HG03039 (cell line): ENCODE results near the gene FARS2.

Experiments
- ATAC-seq: cut with Tn5 transposase; IDR thresholded peaks from one replicate; pipeline ENCODE4 v1.9.1; 2021; ENCODE audit warnings: mild to moderate bottlenecking, moderate library complexity; ENCODE audit not compliant: unreplicated experiment

The FARS2 gene

DNA sequence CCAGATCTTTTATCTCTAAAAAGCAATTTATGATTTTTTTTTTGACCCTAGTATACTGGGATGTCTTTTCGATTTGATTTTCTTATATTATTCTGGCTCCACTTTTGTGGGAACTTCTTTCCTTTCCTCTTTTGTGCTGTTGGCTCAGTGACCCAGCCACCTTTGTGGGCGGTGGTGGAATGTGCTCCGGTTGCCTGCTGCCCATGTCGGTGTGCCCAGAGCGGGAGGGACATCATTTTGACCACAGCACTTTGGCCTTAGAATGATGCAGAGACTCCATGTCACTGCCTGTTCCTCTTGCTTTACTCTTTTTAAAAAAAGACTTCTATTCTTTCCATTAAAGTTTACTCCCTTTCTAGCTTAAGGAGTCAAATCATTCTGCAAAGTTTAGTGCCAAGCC is 198.0 kb downstream of the FARS2 start:
- no peak for ATAC-seq

DNA sequence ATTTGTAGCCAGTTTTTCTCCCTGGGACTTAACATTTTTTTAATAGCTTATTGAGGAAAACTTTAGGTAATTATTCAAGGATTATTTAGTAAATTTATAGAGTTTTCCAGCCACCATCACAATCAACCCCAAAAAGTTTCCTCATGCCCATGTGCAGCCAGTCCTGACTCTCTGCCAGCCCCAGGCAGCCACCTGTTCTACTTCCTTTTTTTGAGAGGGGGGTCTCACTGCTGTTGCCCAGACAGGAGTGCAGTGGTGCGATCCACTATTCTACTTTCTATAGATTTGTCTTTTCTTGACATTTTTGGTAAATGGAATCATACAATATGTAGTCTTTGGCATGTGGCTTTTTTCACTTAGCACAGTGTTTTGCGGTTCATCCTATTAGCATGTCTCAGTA is 200.1 kb downstream of the FARS2 start:
- no peak for ATAC-seq

DNA sequence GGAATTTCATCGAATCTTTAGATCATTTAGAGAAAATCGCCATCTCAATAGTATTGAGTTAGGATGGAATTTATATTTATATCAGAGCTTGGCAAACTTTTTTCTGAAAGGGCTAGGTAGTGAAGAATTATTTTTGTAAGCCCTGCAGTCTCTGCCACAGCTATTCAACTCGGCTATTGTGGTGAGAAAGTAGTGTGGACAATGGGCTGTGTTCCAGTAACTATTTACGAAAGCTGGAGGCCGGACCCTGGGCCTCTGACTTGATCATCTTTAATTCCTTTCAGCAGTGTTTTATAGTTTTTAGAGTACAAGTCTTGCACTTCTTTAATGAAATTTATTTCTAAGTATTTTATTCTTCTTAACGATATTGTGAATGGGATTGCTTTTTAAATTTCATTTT is 201.5 kb downstream of the FARS2 start:
- no peak for ATAC-seq

DNA sequence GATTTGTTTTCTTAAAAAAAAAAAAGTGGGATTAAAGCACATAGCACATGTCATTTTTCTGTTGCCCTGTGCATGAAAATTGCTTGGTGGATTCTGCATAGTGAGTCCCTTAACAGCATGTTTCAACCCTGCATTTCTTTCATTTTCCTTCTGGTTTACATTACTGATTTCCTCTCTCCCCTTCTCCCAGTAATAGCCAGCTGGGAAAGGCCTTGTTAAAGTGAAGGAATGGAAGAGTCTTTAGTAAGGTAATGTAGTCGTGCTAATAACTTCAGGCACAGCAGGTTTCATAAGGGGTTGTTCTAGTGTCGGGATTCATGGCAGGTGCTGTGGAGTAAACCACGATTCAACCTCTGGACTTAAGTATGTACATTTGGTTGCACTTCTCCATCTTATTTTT is 202.4 kb downstream of the FARS2 start:
- no peak for ATAC-seq

DNA sequence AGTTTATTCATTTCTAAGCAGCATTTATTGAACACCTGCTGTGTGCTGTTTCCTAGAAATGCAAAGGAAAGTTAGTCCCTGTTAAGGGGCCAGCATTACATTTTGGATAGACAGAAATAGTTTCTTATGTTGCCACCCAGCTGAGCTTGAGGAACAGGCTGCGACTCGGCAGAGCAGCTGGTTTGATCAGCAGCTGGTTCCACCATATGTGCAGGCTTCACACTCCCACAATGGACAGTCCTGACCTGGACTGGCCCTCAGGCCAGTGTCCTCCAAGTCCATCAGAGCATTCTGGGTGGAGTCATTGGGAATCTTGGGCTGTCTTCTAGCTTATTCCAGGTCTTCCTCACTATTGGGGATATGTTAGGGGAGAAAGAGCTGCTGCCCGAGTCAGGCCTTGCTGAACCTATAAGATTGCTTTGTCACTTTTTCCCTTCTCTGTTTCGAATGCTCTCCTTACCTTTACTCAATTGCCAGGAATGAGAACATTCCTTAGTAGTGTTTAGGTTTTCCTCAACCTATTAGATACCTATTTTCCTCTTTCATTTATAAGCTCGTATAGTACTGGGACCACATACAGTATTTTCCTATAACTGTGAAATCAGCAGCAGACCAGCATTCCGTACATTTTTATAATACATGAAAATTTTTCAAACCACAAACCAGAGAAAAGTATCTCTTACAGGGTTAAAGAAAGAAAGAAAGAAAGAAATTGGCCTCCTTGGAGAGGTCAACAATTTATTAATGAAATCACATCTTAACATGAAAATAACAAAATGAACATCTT is 203.0 kb downstream of the FARS2 start:
- no peak for ATAC-seq

DNA sequence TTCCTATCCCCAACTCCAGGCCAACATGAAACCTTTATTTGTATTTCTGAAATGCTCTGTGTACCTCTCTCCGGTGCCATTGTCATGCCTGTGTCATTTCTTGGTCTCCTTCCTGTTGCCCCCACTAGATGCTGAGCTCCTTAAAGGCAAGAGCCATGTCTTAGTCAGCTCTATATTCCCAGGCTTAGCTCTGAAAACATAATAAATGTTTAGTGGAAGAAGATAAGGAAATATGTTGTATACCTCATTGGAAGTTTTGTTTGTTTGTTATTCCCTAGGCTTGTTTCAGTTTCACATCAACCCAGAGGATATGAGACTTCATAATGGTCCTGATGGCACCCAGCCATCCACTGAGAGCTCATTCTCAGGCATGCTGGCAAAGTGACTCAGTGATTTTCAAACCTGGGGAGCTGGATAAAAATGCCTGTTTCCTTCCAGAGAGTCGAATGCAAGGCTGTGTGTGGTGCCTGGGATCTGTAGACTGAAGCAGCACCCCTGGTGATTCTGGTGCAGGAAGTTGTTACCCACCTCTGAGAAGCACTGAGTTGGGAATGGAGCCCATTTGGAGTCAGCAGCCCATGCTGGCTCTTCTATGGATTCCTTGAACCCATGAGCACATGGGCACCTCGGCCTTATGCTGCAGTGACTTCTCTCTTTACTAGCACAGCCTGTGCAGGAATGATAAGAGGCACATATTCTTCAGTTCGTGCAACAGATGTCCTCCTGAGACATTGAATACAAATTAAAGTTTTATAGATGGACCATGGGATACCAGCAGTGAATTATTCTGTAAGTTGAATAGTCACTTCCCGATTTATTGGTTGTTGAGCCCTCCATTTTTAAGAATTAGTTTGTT is 205.2 kb downstream of the FARS2 start:
- ATAC-seq: no peak

DNA sequence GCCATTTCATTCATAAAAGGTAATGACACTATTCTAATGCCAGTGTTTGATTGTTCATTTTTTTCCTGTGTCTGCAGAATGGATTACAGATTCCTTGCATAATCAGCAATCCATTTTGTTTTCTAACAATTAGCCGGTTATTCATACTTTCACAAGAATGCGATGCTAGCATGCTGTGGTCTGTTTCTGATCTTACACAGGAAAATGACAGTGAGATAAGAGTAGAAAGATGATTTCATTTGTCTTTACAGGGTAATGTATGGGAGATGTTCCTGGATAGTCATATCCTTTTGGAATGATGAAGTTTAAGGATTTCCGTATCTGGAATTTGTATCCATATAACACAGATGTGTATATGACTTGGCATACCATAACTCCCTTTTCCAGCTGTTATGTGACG is 207.3 kb downstream of the FARS2 start:
- ATAC-seq: no peak

DNA sequence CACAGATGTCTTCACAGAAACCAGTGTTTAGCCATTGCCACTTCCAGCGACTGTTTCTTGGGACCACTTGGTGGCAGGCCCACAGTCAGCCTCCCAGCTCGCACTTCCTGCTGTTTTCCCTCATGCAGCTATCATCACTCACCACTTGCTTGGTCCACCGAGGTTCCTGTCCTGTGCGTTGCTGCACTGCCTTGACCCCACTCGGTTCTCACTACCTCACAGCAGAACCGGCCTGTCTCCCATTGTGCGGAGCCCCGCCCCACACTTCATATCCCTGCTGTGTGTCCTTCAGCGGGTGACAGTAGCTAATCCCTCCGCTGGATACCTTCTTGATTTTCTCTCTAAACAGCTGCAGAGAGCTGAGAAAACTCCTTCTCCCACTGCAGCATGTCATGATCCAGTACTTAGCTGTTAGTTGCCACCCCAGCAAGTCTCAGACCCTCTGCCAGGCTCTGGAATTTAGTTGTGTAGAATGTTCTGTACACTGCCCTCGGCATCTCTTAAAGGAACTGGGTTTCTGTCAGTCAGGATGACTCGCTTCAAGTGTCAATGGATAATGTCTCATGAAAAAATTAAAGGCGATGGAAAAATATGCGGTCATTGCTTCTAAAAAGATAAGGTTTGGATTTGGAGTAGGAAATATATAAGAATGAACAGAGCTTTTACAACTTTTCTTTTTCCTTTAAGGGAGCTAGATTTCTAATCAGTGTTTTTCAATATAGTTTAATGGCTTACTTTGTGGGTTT is 208.0 kb downstream of the FARS2 start:
- ATAC-seq: no peak

DNA sequence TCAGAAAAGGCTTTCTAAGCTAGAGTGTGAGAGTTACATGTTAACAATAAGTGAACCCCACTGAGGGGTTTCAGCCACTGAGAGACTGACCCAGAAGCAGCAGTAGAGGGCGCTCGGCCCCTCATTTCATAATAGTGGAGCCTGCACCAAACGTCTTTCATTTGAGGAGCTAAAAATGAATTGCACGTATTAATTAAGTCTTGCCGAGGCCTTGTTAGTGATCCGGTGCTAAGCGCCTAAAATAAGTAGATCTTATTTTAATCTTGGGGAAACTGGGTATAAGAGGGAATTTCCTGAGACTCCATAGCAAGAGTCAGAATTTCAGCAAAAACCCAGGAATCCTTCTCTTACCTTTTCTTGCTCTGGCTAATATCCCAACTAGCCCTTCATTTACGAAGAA is 209.7 kb downstream of the FARS2 start:
- no peak for ATAC-seq

DNA sequence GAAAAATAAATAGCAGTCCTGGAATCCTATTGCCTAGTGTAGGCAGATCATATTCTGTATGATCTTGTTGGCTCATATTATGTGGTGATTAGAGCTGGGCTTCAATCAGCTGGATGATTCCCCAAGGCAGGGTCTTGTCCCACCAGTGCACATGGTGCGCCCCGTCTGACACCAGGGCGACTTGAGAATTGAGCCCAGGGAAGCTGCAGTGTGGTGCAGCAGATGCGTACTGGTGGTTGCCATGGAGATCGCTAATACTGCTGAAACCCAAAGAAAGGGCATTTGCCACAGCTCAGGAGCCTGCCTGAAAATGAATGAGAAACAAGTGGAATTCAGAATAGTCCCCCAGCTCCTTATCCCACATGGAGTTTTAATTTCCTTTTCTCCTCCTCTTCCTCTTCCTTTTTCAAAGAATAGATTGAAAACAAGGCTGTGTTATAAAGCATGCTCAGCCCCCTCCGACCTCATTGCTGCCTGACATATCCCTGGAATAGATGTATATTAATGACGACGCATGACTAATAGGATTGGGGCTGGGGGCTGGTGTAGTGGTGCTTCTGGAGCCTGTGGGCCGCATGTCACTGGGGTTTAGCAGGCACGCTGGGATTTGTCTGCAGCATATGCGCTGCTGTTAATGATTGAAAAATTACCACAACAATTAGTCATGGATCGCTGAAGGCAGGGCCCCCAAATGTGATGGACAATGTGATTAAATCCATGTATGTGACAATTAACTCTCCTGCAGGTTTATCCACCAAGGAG is 210.5 kb downstream of the FARS2 start:
- no peak for ATAC-seq

DNA sequence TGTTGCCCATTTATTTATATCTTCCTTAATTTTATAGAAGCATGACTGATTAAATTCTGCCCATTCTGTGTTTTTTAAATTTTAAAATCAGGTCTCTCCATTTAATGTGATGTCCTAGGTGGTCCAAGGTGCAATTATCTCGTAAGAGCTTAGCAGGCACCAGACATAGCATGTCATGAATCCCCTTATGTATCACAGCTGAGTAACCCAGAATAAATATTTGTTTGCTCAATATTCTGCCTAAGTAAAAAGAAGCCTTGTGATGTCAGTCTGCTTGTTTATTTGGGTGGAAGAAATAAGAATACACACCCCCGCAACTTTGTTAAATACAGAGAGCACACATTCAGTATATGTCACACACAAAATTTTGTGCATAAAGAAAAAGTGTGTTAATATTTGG is 211.3 kb downstream of the FARS2 start:
- ATAC-seq: no peak

DNA sequence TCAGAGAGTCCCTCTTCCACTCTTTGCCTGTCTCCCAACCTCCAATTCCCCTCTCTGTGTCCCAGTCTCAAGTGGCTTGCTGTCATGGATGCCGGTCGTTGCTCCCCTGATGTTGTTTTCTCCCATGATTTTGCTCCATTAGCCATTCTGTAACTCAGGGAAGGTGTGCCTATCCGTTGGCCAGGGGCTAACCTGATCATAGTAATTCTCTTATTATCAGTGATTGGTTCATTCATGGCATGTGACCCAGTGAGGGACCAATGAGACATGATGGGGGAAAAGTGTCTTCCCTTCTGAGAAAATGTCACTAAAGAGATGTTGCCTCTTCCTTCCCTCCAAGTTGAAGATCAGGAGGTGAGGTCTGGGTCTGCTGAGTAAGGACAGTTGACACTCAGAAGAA is 214.5 kb downstream of the FARS2 start:
- no peak for ATAC-seq

DNA sequence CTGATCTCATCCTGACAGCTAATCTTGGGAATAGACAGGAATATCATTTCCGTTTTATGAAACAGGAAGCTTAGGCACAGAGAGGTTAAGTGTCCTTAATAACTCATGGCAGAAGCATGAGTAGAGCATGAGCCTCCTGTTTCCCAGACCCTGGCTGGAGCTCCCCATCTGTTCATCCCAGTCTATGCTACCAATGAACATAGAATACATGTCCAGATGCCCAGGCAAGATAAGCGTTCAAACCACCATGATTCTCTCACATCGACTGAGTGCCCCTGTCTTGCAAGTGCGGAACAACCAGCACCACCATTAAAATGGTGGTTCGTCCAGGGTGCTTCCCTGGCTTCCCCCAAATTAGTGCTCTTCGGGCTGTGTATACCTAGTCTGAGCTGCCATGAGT is 217.1 kb downstream of the FARS2 start:
- no peak for ATAC-seq

DNA sequence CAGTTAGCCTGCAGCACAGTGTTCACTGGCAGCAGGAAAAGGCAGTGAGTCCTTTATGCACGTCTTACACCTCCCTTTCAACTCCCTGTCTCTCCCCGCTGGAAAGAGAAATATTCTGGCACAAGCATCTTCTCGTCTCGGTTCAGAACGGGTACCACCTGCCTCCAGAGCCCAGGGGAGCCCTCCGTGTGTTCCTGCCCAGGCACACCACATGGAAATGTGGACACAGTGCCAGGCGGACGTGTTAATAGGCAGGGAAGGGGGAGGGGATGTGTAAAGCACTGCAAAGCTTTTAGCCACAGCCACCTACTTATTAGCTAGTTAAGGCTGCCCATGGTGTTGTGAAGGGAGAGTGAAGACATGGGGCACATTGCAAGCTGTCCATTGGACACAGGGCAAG is 219.7 kb downstream of the FARS2 start:
- ATAC-seq: no peak

DNA sequence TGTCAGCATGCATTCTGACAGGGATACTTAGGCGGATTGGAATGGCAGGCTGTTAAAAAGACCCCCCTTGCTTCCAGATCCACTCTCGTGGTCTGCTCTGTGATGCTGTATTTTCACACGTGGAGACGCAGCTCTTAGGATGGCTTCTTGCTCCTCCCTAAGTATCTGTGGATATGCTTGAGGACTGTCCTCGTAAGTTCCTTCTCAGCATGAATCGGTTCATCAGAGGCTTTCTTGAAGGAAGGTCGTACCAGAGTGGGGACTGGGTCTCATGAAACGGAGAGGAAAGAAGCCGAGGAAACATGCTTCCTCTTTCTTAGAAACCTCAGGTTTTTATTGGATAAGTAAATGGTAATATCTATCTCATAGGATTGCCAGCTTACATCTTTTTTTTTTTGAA is 220.4 kb downstream of the FARS2 start:
- no peak for ATAC-seq

DNA sequence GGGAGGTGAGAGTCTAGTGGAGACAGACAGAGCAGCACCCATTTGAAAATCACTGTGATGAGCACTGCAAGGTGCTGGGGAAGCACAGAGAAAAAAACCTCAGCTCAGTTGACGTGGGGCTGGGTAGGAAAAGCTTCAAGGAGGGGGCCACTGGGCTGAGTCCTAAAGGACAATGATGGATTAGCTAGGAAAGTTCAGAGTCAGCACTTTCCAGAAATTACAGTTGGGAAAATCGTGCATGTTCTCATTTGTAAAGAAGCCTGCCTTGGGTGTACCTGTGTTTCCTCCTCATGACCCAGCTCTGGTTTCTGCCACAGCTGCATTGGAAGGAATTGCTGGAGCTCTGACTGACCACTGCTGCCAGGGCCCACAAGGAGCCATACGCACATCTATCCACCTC is 221.3 kb downstream of the FARS2 start:
- ATAC-seq: no peak

DNA sequence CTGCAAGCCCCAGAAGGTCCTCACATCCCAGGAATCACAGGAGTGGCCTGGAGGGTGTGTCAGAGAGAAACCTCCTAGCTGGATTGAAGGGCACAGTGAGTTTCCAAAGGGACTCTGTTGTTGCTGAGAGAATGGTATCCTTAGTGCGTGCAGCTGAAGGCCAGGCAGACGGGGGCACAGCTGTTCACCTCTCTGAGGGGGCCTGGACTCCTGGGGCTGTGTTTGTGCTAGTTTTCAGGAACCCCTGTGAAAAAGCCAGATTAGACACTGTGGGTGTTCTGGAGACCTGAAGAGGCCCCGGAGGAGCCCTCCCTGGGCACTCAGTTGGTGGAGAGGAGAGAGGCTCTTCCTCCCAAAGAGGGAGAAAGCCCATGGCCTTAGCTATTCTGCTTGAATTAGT is 223.4 kb downstream of the FARS2 start:
- no peak for ATAC-seq

DNA sequence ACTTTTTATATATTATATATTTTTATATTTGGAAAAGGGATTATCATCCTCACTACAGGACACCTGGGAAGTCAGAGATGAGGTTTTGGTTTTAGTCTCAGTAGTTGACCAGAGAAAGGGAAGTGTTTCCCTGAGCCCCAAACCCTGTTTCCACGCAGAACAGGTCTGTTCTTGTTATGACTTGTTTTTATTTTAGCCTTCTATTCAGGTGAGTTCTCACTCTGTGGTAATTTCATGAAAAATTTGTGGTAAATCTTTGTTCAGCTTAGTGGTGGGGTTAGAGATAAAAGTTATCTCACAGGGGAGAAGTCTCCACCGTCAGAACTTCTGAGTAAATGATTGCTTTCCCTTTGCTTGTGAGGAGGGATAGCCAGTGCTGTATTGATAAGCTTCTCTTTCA is 224.9 kb downstream of the FARS2 start:
- ATAC-seq: peak; percentile 55

DNA sequence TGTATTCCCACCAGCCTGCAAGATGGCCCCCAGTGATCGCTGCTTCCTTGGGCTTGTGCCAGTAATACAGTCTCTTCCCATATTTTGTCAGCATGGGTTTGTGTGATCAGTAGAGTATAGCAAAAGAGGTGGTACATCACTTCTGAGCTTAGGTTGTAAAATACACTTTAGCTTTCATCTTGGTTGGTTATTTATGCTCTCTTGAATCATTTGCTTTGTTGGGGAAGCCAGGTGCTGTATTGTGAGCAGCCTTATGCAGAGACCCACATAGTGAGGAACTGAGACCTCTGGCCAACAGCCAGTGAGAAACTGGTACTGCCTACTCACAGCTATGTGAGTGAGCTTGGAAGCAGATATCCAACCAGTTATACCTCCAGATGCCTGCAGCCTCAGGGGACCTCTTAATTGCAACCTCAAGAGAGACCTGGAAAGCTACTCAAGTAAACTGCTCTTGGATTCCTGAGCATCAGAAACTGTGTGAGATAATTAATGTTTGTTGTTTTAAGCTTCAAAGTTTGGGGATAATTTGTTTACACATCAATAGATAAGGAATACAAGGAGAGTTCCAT is 229.3 kb downstream of the FARS2 start:
- ATAC-seq: no peak

DNA sequence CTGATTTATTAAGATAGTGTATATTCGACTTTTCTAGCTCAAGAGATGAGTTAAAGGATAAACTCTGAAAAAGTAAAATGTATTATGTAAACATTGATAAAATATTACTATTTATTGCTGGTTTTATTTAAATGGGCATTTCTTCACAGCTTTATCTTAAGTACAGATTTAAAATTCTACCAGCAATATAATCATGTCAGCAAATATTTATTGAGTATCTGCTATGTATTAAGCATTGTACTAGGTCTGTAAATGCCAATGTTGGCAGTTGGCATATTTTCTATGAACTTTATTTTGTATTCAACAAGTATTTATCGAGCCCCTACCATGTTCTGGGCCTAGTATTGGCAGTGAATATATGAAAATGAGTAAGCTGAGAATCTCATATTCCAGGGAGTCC is 231.0 kb downstream of the FARS2 start:
- no peak for ATAC-seq

DNA sequence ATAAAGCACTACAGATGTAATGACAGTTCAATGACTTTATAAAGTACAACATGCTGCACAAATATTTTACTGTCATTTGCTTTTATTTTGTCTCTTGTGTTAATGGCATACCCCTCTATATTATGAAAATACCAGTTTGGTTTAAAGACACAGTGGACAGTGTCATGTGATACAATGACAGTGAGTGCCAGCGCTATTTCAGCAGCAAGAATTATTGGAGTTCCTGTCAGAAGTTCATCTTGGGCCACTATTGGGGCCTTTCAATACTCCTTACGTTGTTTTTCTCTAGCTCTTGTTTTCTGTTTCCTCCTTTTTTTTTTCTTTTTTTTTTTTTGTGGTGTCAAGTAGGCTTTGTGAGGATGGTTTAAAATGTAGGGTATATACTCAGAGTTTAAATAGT is 232.5 kb downstream of the FARS2 start:
- ATAC-seq: no peak
